T47D (cell line): ENCODE data around the gene SPEF2.
"Not testable (repeated sequence)": the region's sequence is repeated elsewhere in the genome, so short reads cannot be mapped to it uniquely, and the experiment has no call there.

Experiments
- DNase-seq, 2 experiments: peaks; one replicate each; pipeline versions ENCODE4 v3.0.0 to v3.0.0-alpha.2; 2011 to 2012; ENCODE audit warnings: low read depth in 1 of 2, low spot score in 1 of 2
- JUND ChIP-seq: IDR thresholded peaks from 2 replicates; pipeline ENCODE4 v1.6.1; 2012; ENCODE audit warnings: low read depth
- in situ Hi-C: cut with HindIII; loops from 2 replicates; pipeline ENCODE4 v1.10.0; 2016; ENCODE audit warnings: low sequenced_read_pairs, low pct_unique_long_range_greater_than_20kb

The SPEF2 gene

DNA sequence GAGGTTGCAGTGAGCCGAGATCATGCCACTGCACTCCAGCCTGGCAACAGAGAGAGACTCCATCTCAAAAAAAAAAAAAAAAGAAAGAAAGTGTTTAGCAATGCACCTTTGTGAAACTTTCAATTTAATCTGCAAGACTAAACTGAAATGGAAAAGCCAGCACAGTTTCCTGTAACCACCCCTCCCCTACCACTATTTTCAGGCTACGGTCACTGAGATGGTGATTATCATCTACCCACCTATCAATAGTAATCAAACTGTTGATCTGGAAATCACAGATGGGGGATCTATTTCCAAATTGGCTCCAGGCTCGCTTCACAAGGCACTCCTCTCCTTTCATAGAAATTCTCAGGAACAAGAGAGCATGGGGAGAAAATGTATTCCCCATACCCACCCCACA lies 208.4 kb downstream of the SPEF2 start:
- no peak for DNase-seq
- in situ Hi-C loops = no loop called here
- TF ChIP-seq JUND = no peak

DNA sequence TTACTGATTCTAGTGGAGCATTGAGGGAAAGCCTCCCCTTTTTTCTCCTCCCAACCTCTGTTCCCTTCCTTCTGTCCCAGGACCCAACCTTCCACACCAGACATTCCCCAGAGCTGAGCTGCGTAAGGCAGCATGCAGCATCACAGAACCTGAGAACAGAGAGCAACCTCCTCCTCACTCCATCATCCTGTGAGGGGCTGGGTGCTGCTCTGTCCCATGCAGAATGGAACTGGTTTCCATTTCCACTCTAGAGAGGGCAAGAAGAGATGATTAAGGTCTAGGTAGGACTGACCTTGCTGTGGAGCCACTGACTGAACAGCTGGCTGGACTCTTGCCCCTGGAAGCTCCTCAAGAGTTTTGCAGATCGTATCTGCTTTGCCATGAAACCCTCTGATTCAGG lies 208.9 kb downstream of the SPEF2 start:
- no peak for DNase-seq
- TF ChIP-seq JUND = no peak
- in situ Hi-C loops = no loop called here

GRCh38 chr5:35828082-35828598 lies 210.5 kb downstream of the SPEF2 start:
- no peak for TF ChIP-seq JUND
- in situ Hi-C loops = no loop called here
- no peak for DNase-seq

GRCh38 chr5:35830587-35830986 lies 212.9 kb downstream of the SPEF2 start:
- no peak for TF ChIP-seq JUND
- in situ Hi-C loops = no loop called here
- DNase-seq = no peak

- in situ Hi-C loops = no loop called here
- TF ChIP-seq JUND = no peak
- DNase-seq = no peak
Observed at GRCh38 chr5:35832762-35833161, 215.1 kb downstream of the SPEF2 start.

- no peak for TF ChIP-seq JUND
- DNase-seq = no peak
- in situ Hi-C loops = no loop called here
Observed at GRCh38 chr5:35833224-35833623, 215.6 kb downstream of the SPEF2 start.

GRCh38 chr5:35835796-35836742 lies 218.4 kb downstream of the SPEF2 start:
- DNase-seq = no peak
- TF ChIP-seq JUND = no peak
- in situ Hi-C loops = no loop called here

- TF ChIP-seq JUND = no peak
- no peak for DNase-seq
- in situ Hi-C loops = no loop called here
Observed at GRCh38 chr5:35838370-35839042, 220.8 kb downstream of the SPEF2 start.

GRCh38 chr5:35842856-35843255 lies 225.2 kb downstream of the SPEF2 start:
- no peak for TF ChIP-seq JUND
- in situ Hi-C loops = no loop called here
- no peak for DNase-seq

DNA sequence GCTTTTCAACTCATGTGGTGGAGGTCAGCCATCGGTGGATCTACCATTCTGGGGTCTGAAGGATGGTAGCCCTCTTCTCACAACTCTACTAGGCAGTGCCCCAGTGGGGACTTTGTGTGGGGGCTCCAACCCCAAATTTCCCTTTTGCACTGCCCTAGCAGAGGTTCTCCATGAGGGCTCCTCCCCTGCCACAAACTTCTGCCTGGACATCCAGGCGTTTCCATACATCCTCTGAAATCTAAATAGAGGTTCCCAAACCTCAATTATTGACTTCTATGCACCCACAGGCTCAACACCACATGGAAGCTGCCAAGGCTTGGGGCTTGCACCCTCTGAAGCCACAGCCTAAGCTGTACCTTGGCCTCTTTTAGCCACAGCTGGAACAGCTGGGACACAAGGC lies 227.8 kb downstream of the SPEF2 start:
- in situ Hi-C loops = not testable (repeated sequence)

DNA sequence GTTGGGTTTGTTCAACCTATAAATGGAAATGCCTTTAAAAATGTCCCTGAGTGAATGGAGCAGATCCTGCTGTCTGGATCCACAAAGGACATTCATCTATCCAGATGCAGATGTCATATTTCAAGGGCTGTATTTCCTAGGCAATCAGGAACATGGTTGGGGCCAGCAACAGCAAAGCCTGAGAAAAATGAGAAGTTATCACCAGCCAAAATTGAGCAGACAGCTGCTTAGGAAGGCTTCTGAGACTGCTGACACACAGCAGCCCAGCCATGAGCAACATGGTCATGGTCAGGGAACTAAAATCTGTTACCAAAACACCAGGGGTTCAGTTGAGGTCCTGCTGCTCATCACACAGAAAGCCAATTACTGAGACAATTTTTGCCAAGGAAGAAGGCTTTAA lies 229.8 kb downstream of the SPEF2 start:
- in situ Hi-C loops = no loop called here
- TF ChIP-seq JUND = no peak

More for the DNA sequence above, 227.8 kb downstream of the SPEF2 start:
- not testable (repeated sequence) for DNase-seq

DNA sequence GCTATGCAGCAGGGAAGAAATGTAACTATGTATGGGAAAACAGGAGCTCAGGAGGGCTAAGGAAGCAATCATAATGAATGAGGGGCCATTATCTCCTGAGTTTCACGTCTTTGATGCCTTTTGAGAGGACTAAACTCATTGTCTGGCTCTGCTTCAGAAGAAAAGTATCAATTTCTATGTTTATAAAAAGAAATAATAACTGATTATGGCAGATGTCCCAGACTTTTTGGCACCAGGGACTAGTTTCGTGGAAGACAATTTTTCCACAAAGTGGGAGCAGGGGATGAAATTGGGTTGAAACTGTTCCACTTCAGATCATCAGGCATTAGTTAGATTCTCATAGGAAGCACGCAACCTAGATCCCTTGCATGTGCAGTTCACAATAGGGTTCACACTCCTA lies 230.3 kb downstream of the SPEF2 start:
- TF ChIP-seq JUND = no peak
- in situ Hi-C loops = no loop called here
- DNase-seq = no peak

More for the DNA sequence above, 229.8 kb downstream of the SPEF2 start:
- DNase-seq = no peak

- in situ Hi-C loops = no loop called here
Observed at GRCh38 chr5:35849860-35850259, 232.2 kb downstream of the SPEF2 start.

More at GRCh38 chr5:35849860-35850259, 232.2 kb downstream of the SPEF2 start:
- TF ChIP-seq JUND = no peak
- DNase-seq = no peak
